PFSK-1 (cell line): Measurements from ENCODE around the gene DACT2.

Experiments
- FOXP2 ChIP-seq: optimal IDR thresholded peaks from 2 replicates; pipeline ENCODE3; 2011; ENCODE audit warnings: borderline replicate concordance, control low read depth, inconsistent platforms; ENCODE audit not compliant: insufficient read depth; ENCODE audit errors: extremely low read length, extremely low read depth
- POLR2AphosphoS5 ChIP-seq: IDR thresholded peaks from 2 replicates; pipeline ENCODE4 v1.6.1; 2012; ENCODE audit warnings: low read depth, mild to moderate bottlenecking, control low read depth, low read length, moderate library complexity
- REST ChIP-seq, 2 experiments: IDR thresholded peaks; 2 replicates each; pipeline versions ENCODE4 v1.6.1 to v1.8.0; 2011 to 2012; ENCODE audit warnings: low read depth in 2 of 2, low read length in 2 of 2, control low read depth in 1 of 2, inconsistent platforms in 1 of 2, mild to moderate bottlenecking in 1 of 2, moderate library complexity in 1 of 2; ENCODE audit not compliant: insufficient read depth in 1 of 2
- TAF1 ChIP-seq: IDR thresholded peaks from 2 replicates; pipeline ENCODE4 v1.6.1; 2012; ENCODE audit warnings: low read length, control low read depth, borderline replicate concordance; ENCODE audit not compliant: insufficient read depth

GRCh38 chr6:168333039-168333438, 13.5 kb upstream of the DACT2 start:
- TF ChIP-seq REST (IDR thresholded peaks at IDR 0.05; ENCODE audit: insufficient read depth in 1 of 2, low read depth in 2 of 2, low read length in 2 of 2) (no peak), POLR2AphosphoS5 (no peak), TAF1 (no peak), FOXP2 (no peak)
